Measurements from ENCODE around the gene KLHL40. TPM values are rescaled to one million over a fixed set of nuclear protein-coding genes. Genes with fewer than 3 reads are reported as not detected.

The KLHL40 gene
- total RNA-seq, 1 experiment from 2014 or later = not detected

- no peak overlapping the region for H3T11ph ChIP-seq (ENCODE audit: low read length)
- H4K20me1 ChIP-seq (ENCODE audit: control insufficient read depth, insufficient read depth, insufficient read length) = no peaks in the 10 kb centered on the region
- WGBS (ENCODE audit: extremely low coverage, insufficient read length, low lambda C conversion rate) = no CpG with 5 or more reads among the region's 7 CpGs
- peaks cover 2% of the 10 kb centered on the region; the same call in 1 of the 2 replicates for H3K27me3 Mint-ChIP-seq (ENCODE audit: low read depth)
- no peak overlapping the region for H3K56ac ChIP-seq (ENCODE audit: insufficient read length, low read depth, low read length)
- no peaks in the 10 kb centered on the region for H3K4me1 ChIP-seq (ENCODE audit: insufficient read depth, low read length)
- no peak overlapping the region for H3K27ac ChIP-seq (ENCODE audit: insufficient read length, low read depth, low read length)
- DNase-seq = no peak
- no peak overlapping the region for H4K5ac ChIP-seq (ENCODE audit: insufficient read length, low read depth, low read length)
- H2BK20ac ChIP-seq (ENCODE audit: low read depth, low read length, poor library complexity, severe bottlenecking) = no peak overlapping the region
- no peak overlapping the region for H2AFZ ChIP-seq (ENCODE audit: low read length)
- no peak overlapping the region; the same call in 1 of the 2 replicates for H3K14ac ChIP-seq (ENCODE audit: insufficient read depth, low read length)
- no peak overlapping the region for H3K4me3 Mint-ChIP-seq
- H2BK15ac ChIP-seq (ENCODE audit: low read depth, low read length) = no peak overlapping the region
- H4K8ac ChIP-seq (replicated peaks; ENCODE audit: insufficient read length, low read depth, low read length) = no peak overlapping the region
- no peak overlapping the region for H3K23ac ChIP-seq (ENCODE audit: insufficient read length, low read depth, low read length)
- H3K4ac ChIP-seq (ENCODE audit: low read depth, low read length) = no peak overlapping the region
- H3K4me2 ChIP-seq (ENCODE audit: insufficient read depth, insufficient read length, low read length) = no peak overlapping the region
- no peaks in the 10 kb centered on the region for H3K4me1 Mint-ChIP-seq
- TF ChIP-seq, protein P1, sequence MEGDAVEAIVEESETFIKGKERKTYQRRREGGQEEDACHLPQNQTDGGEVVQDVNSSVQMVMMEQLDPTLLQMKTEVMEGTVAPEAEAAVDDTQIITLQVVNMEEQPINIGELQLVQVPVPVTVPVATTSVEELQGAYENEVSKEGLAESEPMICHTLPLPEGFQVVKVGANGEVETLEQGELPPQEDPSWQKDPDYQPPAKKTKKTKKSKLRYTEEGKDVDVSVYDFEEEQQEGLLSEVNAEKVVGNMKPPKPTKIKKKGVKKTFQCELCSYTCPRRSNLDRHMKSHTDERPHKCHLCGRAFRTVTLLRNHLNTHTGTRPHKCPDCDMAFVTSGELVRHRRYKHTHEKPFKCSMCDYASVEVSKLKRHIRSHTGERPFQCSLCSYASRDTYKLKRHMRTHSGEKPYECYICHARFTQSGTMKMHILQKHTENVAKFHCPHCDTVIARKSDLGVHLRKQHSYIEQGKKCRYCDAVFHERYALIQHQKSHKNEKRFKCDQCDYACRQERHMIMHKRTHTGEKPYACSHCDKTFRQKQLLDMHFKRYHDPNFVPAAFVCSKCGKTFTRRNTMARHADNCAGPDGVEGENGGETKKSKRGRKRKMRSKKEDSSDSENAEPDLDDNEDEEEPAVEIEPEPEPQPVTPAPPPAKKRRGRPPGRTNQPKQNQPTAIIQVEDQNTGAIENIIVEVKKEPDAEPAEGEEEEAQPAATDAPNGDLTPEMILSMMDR (conservative IDR thresholded peaks at IDR 0.05) = no peak
- no peak overlapping the region for H4K91ac ChIP-seq (ENCODE audit: insufficient read length, low read depth, low read length)
- H3K79me1 ChIP-seq (ENCODE audit: insufficient read depth, low read depth, low read length, poor library complexity, severe bottlenecking) = no peaks in the 10 kb centered on the region
- H3K27ac Mint-ChIP-seq = no peak overlapping the region; a peak in 2 of 7 replicates
- H2BK12ac ChIP-seq (ENCODE audit: insufficient read length, low read depth, low read length) = no peak overlapping the region
- no peak overlapping the region for H2AK5ac ChIP-seq (ENCODE audit: insufficient read length, low read length)
- H3K27me3 ChIP-seq (ENCODE audit: insufficient read depth, low read length) = no peaks in the 10 kb centered on the region
- H2BK5ac ChIP-seq (ENCODE audit: insufficient read length, low read length) = no peak overlapping the region
- H3K9ac ChIP-seq (ENCODE audit: extremely low read depth, insufficient read length, low read length) = no peak overlapping the region
- H3K9me3 Mint-ChIP-seq = no peaks in the 10 kb centered on the region
- no peak overlapping the region for H3K18ac ChIP-seq (ENCODE audit: insufficient read length, low read depth, low read length)
- H3K23me2 ChIP-seq (ENCODE audit: insufficient read length, low read depth, low read length, poor library complexity, severe bottlenecking) = no peaks in the 10 kb centered on the region
- H2BK120ac ChIP-seq (ENCODE audit: low read depth, low read length, poor library complexity, severe bottlenecking) = no peak overlapping the region
- no peaks in the 10 kb centered on the region; a peak in 1 of 7 replicates for H3K36me3 Mint-ChIP-seq (ENCODE audit: insufficient read depth in 1 of 3, low read depth in 3 of 3)
- H3K9me3 ChIP-seq (ENCODE audit: control insufficient read depth, low read depth, low read length) = no peaks in the 10 kb centered on the region
- no peaks in the 10 kb centered on the region for H3K79me2 ChIP-seq (ENCODE audit: insufficient read depth, low read length)
Observed at GRCh38 chr3:42710323-42711021, 25.1 kb downstream of the KLHL40 start.

Measured in H9 (cell line).